Keratinocyte (primary cell): ENCODE data around the gene PIR. TPM values are rescaled to one million over a fixed set of nuclear protein-coding genes. Genes with fewer than 3 reads are reported as not detected.

Experiments
- DNase-seq: peaks from one replicate; pipeline ENCODE4 v3.0.0-alpha.2; 2011; ENCODE audit warnings: low read depth, missing footprints, low spot score
- FAIRE-seq: peaks from 2 replicates; lab custom pipeline; 2011; peaks lifted over from hg19 to GRCh38; lab: Jason Lieb, UNC
- H2AFZ ChIP-seq: 2 replicates; pipeline ENCODE4 v1.6.0; 2012; ENCODE audit warnings: low read length, control low read depth, inconsistent platforms; ENCODE audit not compliant: control insufficient read depth
- H3K27ac ChIP-seq: 2 replicates; pipeline ENCODE4 v1.5.1; 2011; ENCODE audit warnings: low read length; ENCODE audit not compliant: control insufficient read depth, insufficient read depth
- H3K27me3 ChIP-seq: 3 replicates; pipeline ENCODE4 v1.6.0; 2011; ENCODE audit warnings: low read length; ENCODE audit not compliant: control insufficient read depth, insufficient read depth; ENCODE audit errors: extremely low read depth
- H3K36me3 ChIP-seq, 2 experiments: 2 replicates in 1 of 2; 3 replicates in 1 of 2; pipeline ENCODE4 v1.5.1; 2011; ENCODE audit warnings: low read length in 2 of 2, mild to moderate bottlenecking in 1 of 2; ENCODE audit not compliant: control insufficient read depth in 2 of 2, insufficient read depth in 2 of 2; ENCODE audit errors: extremely low read depth in 1 of 2
- H3K4me1 ChIP-seq: 3 replicates; pipeline ENCODE4 v1.5.1; 2011; ENCODE audit warnings: low read length; ENCODE audit not compliant: control insufficient read depth, insufficient read depth; ENCODE audit errors: extremely low read depth
- H3K4me2 ChIP-seq: 3 replicates; pipeline ENCODE4 v1.6.0; 2011; ENCODE audit warnings: low read depth, low read length; ENCODE audit not compliant: control insufficient read depth, insufficient read depth; ENCODE audit errors: extremely low read depth
- H3K4me3 ChIP-seq, 3 experiments: fragments of 200-600 bp in 1 of 3; sonication (generic) in 1 of 3; 2 replicates in 2 of 3; 3 replicates in 1 of 3; pipeline ENCODE4 v1.5.1; 2011 to 2016; ENCODE audit warnings: low read length in 3 of 3, mild to moderate bottlenecking in 3 of 3, control low read depth in 2 of 3, inconsistent platforms in 1 of 3, low read depth in 1 of 3, mixed read lengths in 1 of 3, mixed run types in 1 of 3, moderate library complexity in 1 of 3; ENCODE audit not compliant: control insufficient read depth in 2 of 3, insufficient read depth in 2 of 3; ENCODE audit errors: extremely low read depth in 1 of 3
- H3K79me2 ChIP-seq: 2 replicates; pipeline ENCODE4 v1.6.0; 2012; ENCODE audit warnings: low read length; ENCODE audit not compliant: control insufficient read depth, insufficient read depth
- H3K9ac ChIP-seq: 3 replicates; pipeline ENCODE4 v1.6.0; 2011; ENCODE audit warnings: low read length; ENCODE audit not compliant: control insufficient read depth, insufficient read depth; ENCODE audit errors: extremely low read depth
- H3K9me1 ChIP-seq: 3 replicates; pipeline ENCODE4 v1.6.0; 2011; ENCODE audit warnings: low read length; ENCODE audit not compliant: control insufficient read depth, insufficient read depth; ENCODE audit errors: extremely low read depth
- H3K9me3 ChIP-seq: 2 replicates; pipeline ENCODE4 v1.5.1; 2012; ENCODE audit warnings: low read depth, low read length; ENCODE audit not compliant: control insufficient read depth
- H4K20me1 ChIP-seq: 3 replicates; pipeline ENCODE4 v1.6.0; 2011; ENCODE audit warnings: low read length; ENCODE audit not compliant: control insufficient read depth, insufficient read depth; ENCODE audit errors: extremely low read depth
- EZH2 ChIP-seq: IDR thresholded peaks from one replicate; pipeline ENCODE4 v1.6.1; 2012; ENCODE audit warnings: inconsistent platforms, mild to moderate bottlenecking, low read length, moderate library complexity
- dilution Hi-C: fragments of 300-500 bp; cut with MboI; formaldehyde crosslinking; loops from one replicate; pipeline ENCODE4 v1.7.0; 2020; ENCODE audit warnings: low sequenced_read_pairs; ENCODE audit not compliant: extremely low pct_ligation_motif_present
- polyA plus RNA-seq, 5 experiments: library from polyadenylated mRNA; depleted of rRNA in 3 of 5; stranded (reverse) in 3 of 5; stranded (forward) in 1 of 5; unstranded in 1 of 5; fragments of >200 nt; gene quantifications; 1 replicate in 1 of 5; 2 replicates in 3 of 5; 3 replicates in 1 of 5; pipeline versions ENCODE4 v1.2.1 to v1.2.3, GENCODE V29; 2011 to 2012; ENCODE audit warnings: missing spikeins in 2 of 5, low read depth in 1 of 5, low replicate concordance in 1 of 5
- TF ChIP-seq, protein P1 (sequence below), 3 experiments: IDR thresholded peaks in 1 of 3; conservative IDR thresholded peaks in 1 of 3; optimal IDR thresholded peaks in 1 of 3; 2 replicates in 2 of 3; 3 replicates in 1 of 3; pipeline versions ENCODE3 to v1.5.1; 2011; ENCODE audit warnings: low read length in 3 of 3, mild to moderate bottlenecking in 3 of 3, moderate library complexity in 2 of 3, control low read depth in 1 of 3, inconsistent platforms in 1 of 3; ENCODE audit not compliant: insufficient read depth in 2 of 3; ENCODE audit errors: extremely low read depth in 1 of 3

PIR gene
- polyA plus RNA-seq, 1 donor (not counting 4 experiments of a cell fraction or from before 2014, with no cell fraction given) = 23.2 TPM

DNA sequence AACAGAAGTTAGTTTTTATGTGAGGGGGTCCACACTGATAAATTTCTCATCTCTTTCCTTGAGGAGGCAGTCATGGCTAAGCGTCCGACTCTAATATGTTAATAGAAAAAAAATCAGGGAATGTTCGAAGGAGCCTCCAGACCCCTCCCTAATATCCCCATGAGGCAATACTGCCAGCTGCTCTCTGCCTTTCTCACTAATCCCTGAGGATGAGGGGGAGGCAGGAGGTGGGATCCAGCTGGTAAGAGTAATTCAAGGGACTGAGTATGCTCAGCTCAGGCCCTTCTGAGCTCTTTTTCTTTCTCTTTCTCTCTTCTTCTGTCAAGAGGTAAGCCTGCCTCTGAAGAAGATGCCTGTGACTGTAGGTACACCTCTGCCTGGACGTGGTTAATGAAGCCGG is 51.7 kb downstream of the PIR start:
- no peaks in the 10 kb centered on the region for H3K4me1 ChIP-seq
- no peaks in the 10 kb centered on the region for H3K9me3 ChIP-seq
- DNase-seq (no peak), FAIRE-seq (no peak)
- H3K4me3 ChIP-seq = no peak overlapping the region
- TF ChIP-seq, protein P1, sequence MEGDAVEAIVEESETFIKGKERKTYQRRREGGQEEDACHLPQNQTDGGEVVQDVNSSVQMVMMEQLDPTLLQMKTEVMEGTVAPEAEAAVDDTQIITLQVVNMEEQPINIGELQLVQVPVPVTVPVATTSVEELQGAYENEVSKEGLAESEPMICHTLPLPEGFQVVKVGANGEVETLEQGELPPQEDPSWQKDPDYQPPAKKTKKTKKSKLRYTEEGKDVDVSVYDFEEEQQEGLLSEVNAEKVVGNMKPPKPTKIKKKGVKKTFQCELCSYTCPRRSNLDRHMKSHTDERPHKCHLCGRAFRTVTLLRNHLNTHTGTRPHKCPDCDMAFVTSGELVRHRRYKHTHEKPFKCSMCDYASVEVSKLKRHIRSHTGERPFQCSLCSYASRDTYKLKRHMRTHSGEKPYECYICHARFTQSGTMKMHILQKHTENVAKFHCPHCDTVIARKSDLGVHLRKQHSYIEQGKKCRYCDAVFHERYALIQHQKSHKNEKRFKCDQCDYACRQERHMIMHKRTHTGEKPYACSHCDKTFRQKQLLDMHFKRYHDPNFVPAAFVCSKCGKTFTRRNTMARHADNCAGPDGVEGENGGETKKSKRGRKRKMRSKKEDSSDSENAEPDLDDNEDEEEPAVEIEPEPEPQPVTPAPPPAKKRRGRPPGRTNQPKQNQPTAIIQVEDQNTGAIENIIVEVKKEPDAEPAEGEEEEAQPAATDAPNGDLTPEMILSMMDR (optimal IDR thresholded peaks at IDR 0.05 in 1 of 3, IDR thresholded peaks at IDR 0.05 in 1 of 3, conservative IDR thresholded peaks at IDR 0.05 in 1 of 3; ENCODE audit: extremely low read depth in 1 of 3, insufficient read depth in 2 of 3, low read length in 3 of 3) = no peak
- TF ChIP-seq EZH2 = no peak
- H2AFZ ChIP-seq = no peak overlapping the region
- H3K79me2 ChIP-seq = no peaks in the 10 kb centered on the region
- dilution Hi-C loops = no loop called here
- peaks cover 3% of the 10 kb centered on the region for H3K27me3 ChIP-seq
- no peak overlapping the region for H3K9ac ChIP-seq
- H3K4me2 ChIP-seq = no peak overlapping the region
- no peaks in the 10 kb centered on the region for H3K36me3 ChIP-seq
- no peak overlapping the region for H3K27ac ChIP-seq
- no peaks in the 10 kb centered on the region for H4K20me1 ChIP-seq
- H3K9me1 ChIP-seq = no peaks in the 10 kb centered on the region

DNA sequence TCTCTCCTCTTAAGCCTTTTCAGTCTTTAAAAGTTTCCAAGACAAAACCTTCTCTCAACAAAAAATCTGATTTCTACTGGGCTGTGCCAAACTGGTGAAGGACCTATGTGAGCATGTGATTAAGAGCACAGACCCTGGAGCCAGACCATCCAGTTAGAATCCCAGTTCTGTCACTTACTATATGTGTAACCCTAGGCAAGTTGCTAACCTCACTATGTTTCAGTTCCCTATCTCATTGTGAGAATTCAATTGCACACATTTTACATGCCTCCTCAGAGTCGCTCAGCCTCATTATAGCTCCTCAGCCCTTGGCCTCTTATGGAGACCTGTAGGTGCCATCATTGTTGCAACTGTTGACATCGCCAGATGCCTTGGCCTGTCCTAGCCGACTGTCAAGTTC is 54.8 kb downstream of the PIR start:
- Histone ChIP-seq H3K4me2 (no peak overlapping the region), H3K27me3 (peaks cover 3% of the 10 kb centered on the region), H3K27ac (no peak overlapping the region), H3K9me1 (no peaks in the 10 kb centered on the region), H3K9ac (no peak overlapping the region), H3K9me3 (no peaks in the 10 kb centered on the region), H3K79me2 (no peaks in the 10 kb centered on the region), H3K36me3 (no peaks in the 10 kb centered on the region), H3K4me3 (no peak overlapping the region), H4K20me1 (no peaks in the 10 kb centered on the region), H3K4me1 (no peaks in the 10 kb centered on the region), H2AFZ (no peak overlapping the region)
- dilution Hi-C loops = no loop called here
- FAIRE-seq = no peak
- no peak for DNase-seq
- TF ChIP-seq, protein P1 (optimal IDR thresholded peaks at IDR 0.05 in 1 of 3, IDR thresholded peaks at IDR 0.05 in 1 of 3, conservative IDR thresholded peaks at IDR 0.05 in 1 of 3; ENCODE audit: extremely low read depth in 1 of 3, insufficient read depth in 2 of 3, low read length in 3 of 3) = no peak
- TF ChIP-seq EZH2 = no peak
